Measurements from ENCODE around the gene TBXAS1.

Gene TBXAS1

DNA sequence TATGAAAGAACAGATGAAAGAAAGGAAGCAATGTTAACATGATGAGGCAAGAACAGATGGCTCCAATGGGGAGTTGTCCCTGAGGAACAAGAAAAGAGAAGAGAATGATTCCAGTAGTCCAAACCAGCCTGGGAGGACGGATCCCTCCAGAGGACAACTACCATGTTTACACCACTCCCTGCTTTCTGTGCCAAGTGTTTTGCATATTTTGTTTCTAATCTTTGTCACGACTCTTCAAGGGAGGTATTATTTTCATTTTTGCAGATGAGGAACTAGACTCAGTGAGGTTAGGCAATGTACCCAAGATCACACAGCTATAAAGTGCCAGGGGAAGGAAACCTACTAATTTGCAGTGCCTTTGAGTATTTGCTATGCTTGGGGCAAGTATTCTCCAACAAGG is 117.5 kb downstream of the TBXAS1 start:
- DNase-seq, result no peak

DNA sequence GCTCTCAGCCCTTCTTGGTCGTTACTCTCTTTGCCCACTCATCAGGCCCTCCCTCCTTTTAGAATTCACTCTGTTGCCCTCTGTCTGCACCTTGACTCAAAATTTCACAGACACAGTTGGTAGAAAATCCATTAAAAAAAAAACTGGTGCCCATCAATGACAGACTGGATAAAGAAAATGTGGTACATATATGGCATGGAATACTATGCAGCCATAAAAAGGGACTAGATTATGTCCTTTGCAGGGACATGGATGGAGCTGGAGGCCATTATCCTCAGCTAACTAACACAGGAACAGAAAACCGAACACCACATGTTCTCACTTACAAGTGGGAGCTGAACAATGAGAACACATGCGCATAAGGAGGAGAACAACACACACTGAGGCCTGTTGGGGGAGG is 118.0 kb downstream of the TBXAS1 start:
- DNase-seq, result no peak

DNA sequence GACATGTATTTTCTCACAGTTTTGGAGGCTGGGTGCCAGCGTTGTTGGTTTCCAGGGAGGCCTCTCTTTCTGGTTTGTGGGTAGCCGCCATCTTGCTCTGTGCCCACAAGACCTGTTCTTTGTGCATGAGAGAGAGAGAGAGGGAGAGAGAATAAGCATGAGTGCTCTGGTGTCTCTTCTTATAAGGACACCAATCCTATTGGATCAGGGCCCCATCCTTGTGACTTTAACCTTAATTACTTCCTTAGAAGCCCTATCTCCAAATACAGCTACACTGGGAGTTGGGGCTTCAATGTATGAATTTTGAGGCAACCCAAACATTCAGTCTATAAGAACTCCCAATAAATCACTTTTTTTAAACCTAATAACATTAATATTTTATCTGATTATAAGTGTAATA is 119.1 kb downstream of the TBXAS1 start:
- no peak for DNase-seq

DNA sequence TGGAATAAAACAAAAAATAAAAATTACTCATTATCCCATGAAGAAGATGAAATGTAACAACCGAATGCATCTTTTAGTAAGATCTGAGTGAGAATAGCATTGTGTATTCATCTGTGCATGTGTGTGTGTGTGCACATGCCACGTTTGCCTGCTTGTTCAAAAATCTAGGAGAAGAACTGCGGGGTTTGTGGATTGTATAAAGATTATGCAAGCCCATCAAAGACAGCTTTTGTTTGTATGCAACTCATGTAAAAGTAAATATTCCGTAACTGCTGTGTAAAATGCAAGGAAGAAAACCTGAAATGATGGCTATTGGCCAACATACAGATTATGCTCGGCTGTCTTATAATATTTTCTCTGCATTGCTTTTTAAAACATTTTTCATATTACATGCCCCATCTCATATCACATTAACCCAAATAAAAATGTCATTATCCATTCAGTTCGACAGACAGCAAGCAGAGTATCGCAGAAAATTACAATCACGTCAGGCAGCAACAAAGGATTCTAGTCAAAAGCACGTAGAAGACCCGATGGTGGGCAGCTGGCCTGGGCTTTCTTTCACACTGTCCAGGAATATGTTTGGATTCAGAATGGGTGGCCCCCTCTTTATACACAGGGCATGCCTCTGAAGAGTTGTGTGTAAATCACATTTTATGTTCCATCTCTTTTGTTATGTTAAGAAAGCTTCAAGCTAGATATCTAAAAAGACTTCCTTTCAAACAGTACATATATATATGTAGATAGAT is 119.7 kb downstream of the TBXAS1 start:
- DNase-seq, result no peak

DNA sequence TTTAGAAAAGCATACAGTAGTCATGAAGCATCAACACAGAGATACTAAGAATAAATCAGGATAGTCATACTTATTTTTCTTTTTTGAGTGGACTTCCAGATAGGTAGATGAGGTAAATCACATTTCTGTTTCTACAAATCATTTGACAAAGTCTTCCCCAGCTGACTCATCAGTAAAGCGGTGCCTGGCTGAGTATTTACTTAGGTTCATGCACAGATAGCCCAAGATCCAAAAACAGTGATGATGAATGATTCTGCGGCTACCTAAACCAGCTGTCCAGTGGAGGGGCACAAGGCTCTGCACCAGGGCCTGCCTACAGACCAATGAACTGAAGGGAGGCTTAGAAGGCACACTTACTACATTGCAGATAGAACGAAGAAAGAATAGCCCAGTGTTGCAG is 120.6 kb downstream of the TBXAS1 start:
- no peak for DNase-seq

DNA sequence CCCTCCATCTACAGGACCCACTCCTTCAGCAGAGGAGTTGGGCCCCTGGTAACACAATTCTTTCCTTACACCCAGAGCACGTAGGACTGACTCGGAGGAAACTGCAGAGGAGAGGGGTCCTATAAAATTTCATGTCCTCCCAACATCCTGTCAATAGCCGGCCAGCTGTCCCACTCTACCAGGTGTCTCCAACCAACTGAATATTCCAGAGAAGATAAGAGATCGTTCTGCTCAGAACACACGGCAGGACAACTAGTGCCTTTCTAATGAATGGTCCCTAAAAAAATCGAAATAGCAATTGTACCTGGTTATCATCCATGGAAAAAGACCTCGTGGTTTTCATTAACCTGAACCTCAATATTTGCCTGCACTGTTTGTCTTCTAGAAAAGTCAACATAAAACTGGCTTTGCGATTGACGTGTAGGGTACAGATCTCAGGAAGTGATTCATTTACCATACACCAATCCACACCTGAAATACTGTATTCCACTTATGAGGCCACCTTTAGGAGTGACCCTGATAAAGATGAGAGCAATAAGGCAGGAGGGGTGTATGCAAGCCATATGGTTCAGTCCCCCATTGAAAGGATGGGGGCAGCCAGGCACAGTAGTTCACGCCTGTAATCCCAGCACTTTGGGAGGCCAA is 121.9 kb downstream of the TBXAS1 start:
- DNase-seq, result no peak

DNA sequence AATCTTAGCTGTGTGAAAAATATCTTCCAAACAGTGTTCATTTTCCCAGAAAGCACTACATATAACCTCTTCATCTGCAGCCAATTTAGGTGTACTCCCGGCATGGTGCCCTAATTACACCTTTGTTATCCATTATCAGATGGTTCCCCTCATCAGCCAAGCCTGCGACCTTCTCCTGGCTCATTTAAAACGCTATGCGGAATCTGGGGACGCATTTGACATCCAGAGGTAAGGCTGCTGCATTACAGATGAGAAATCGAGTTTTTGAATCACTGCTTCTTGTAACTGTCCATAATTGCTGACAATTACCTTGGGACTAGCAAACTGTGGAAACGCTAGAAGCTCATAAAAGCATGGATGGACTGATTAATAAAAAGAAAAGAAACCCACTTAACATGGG is 124.2 kb downstream of the TBXAS1 start:
- no peak for DNase-seq

DNA sequence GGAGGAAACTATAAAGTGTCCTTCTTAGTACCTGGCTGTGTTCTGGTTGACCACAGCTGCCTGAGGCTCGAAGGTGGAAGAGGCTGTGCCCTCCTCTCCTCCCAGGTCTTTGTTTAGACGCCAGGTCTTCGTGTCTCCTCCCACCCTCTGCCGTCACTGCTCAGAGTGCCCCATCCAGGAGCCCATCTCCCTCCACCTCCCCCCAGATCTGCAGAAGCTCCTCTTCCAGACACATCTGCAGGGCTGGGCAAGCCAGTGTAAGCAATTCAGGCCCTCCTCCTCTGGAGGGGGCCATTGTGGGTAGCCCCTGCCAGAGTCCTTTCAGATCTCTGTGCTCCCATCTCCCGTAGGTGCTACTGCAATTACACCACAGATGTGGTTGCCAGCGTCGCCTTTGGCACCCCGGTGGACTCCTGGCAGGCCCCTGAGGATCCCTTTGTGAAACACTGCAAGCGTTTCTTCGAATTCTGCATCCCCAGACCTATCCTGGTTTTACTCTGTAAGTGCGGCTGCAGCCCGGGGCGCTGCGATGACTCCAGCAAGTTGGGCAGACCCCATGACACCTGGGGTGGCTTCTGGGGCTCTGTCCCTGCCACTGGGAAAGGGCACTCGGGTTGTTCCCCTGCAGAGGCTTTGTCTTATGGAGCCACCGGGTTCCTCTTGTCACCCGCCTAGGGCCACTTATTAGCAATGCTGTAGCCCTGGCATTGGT is 126.2 kb downstream of the TBXAS1 start:
- no peak for DNase-seq

DNA sequence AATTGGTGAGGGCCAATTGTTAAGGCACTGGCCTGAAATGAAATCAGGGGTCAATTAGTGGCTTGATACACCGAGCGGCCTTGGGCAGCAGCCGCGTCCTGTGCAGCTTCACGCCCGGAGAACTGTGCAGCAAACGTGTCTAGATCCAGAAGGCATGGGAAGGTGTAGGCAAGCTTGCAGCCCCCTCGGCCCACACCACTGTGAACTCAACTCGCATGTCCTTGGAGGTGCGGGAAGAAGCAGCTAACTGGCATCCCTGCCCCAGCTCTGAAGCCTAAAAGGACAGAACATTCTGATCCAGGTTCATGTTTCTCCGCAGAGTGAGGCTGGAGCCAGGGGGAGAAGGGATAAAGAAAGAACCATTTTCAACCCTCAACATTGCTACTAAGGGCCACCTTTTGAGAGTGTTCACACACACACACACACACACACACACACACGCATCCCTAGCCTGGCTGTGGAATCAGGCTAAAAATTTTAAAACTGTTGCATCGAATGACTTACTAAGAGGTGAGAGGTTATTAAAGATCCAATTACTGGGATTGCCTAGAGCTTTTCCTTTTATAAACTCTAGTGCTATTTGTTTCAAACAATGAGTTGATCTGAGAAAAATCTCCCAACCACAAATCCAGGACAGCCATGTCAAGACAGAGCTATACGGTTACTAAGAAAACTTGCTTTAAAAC is 129.7 kb downstream of the TBXAS1 start:
- no peak for DNase-seq

DNA sequence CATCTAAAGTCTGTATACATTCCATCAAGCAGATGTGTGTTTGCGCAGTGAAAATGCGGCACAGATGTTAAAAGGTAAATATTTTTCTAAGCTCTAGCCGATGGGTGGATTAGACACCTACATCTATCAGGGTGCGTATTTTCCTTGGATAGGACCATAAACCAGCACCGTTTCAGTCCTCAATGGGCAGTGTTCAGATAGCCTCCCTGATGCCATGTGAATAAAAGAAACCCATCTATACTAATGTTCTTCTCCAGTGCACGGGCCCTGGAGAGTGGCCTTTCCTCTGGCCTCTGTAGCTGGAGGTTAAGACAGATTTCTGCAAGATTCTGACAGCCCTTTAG is 130.2 kb downstream of the TBXAS1 start:
- no peak for DNase-seq

DNA sequence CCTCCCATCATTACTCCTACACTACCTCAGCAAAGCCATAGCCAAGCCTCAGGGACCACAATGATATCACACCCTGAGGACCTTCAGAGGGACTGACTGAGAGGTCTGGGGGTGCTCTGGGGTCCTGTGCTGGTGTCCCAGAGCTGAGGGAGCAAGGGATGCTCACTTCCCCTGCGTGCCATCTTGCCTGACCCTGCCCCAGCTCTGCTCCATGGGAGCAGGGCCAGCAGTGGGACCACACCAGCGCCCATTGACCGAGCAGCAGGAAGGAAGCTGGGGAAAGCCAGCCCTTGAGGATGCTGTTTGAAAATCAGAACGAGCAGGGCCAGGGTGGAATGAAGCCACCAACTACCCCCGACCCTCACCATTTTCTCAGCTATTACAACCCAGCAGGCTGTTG is 130.7 kb downstream of the TBXAS1 start:
- no peak for DNase-seq

DNA sequence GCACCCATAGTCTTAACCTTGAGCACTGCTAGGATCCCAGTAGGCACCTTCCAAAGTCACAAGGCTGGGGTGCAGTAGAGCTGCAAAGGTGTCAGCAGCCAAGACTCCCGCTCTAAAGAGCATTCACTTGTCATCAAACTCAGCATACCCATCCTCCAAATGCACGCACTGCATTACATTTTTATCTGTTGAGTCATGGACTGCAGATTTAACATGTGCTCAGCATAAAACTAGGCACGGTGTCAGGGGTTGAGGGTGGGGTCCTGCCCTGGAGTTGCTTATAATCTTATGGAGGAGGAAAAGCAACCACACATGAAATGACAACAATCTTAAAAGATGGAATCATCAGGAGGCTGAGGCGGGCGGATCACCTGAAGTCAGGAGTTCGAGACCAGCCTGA is 131.1 kb downstream of the TBXAS1 start:
- no peak for DNase-seq

DNA sequence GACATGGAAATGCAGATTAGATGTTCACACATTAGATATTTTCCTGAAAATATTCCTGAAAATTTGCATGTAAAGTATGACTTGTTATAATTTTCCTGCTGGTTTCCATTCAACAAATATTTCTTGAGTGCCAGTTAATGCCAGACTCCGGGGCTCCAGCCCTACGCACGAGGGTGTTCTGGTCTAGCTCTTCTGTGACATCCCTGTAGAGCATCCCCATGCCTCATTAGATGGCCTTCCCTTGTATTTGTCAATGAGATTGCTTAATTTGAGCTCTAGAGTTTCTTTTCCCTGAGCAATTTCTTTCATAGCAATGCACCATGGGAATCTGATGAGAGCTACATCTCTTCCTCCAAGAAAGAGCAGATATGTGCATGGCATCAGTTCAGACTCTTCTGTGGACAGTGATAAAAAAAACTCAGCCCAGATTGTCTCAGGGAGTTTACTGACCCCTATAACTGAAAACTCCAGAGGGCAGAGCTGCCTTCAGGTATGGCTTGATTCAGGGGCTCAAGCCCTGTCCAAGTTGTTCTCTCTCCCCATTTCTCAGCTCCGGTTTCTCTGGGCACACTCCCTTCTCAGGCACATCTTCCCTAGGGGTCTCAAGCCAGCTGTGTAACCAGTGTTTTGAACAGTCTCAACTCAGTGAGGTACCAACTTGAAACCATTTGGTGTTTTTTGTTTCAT is 137.0 kb downstream of the TBXAS1 start:
- DNase-seq, result no peak

DNA sequence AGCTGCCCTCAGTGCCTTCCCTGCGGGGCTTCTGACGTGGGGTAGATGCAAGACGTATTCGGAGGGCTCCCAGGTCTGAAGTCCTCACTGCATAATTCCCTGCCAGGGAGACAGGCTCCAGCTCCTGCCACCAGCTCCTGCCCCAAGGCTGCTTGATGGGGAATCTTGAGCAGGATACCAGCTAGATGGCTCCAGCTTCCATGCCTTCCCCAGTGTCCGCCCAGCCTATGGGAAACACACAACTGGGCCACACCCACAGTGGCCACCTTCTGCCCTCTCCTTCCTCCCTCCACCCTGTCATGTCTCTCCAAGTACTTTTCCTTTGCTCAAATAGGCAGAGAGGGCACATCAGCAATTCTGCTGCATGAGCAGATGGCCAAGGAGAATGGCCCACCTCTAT is 137.9 kb downstream of the TBXAS1 start:
- DNase-seq, result no peak

DNA sequence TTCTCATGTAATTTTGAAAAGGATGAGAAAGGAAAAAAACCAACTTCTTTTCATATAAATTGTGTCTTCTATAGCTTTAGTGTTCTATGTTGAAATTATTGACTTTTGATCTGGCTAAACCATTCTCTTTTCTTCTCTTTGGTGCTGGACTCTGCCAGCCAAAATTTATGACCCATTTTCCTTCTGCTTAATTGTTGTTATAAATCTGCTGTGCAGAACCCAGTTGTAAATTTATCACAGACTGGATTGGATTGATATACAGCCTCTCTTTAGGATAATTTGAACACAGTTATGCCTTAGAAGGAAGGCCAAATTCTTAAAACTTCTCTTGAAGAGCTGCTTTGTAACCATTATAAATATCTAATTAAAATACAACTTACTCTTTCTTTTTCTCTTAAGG is 139.9 kb downstream of the TBXAS1 start:
- DNase-seq, result no peak

DNA sequence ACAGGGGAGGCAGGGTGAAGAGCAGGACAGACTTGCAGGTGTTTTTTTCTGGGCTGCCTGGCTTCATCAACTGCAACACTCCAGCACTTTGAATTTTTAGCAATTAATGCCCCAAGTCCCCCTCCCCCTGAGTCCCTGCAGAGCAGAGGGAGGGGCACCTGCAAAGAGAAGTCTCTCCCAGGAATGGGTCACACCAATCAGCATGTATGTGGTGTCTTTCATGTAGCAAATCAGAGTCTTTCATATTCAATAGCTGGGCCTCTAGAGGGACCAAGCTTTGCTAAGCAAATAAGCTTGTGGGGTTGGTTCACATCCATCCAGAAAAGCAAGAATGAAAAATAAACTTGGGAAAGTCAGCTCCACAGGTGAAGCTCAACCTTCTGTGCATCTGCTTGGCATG is 143.0 kb downstream of the TBXAS1 start:
- no peak for DNase-seq

DNA sequence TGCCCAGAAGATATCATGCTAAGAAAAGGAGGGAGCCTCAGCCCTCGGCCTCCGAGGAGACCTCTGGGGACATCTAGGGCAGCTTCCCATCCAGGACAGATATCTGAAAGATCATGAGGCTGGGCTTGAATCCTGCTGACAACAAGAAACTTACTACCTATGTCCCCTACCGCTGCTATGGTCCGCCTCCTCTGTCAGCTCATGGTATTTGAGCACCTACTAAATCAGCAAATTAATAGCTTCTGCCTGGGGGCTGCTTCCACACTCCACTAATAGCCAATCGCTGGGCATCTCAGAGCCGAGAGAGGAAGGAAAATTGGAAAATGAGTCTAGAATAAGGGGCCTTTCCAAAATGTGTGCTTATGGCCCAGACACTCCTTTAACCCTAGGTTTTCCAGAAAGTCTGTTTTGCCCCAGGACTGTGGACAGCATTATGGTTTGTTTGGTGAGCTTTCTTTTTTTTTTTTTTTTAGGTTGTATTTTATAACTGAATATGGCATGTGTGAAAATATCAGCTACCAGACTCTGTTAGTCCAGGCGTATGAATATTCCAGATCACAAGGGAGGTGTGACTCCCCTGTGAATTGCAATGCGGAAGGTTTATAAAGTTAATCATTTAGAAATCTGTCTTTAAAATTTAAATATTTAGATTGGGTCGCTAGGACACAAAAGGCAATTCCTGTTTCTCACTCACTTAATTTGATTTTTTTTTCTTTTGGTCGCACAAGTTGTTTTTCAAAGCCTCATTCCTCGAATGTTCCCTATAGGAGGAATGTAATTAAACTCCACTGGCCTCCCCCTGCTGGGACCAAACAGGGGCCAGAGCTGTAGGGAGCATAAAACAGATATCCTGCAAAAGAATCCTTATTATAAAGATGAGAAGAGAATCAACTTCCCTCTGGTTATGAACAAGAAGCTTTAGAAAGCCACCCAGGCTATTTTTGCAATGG is 144.3 kb downstream of the TBXAS1 start:
- no peak for DNase-seq

DNA sequence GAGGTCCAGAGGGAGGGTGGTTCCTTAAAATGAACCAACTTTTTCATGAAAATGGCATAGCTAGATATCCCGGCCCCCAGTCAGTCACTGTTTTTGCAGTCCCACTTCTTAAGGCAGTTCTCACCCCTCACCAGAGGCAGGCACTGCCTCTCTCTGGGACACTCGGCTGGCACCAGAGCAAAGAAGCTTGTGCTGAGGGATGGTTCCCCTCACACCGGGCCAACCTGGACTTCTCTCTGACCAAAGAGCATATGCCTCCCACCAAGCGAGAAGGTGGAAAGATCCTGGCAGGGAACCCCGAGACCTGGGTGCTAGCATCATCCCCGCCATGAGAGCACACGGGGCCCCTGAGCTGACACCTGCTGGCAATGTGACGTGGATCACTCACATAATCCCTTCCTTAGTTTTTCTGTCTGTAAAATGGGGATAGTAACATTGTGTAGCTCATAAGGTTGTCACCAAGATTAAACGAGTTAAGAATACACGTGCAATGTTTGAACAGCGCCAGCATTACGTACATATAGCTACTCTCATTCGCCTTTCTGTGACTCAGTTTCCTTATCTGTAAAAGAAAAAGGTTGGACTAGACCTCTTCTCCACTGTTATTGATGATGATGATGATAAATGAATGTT is 145.2 kb downstream of the TBXAS1 start:
- no peak for DNase-seq

DNA sequence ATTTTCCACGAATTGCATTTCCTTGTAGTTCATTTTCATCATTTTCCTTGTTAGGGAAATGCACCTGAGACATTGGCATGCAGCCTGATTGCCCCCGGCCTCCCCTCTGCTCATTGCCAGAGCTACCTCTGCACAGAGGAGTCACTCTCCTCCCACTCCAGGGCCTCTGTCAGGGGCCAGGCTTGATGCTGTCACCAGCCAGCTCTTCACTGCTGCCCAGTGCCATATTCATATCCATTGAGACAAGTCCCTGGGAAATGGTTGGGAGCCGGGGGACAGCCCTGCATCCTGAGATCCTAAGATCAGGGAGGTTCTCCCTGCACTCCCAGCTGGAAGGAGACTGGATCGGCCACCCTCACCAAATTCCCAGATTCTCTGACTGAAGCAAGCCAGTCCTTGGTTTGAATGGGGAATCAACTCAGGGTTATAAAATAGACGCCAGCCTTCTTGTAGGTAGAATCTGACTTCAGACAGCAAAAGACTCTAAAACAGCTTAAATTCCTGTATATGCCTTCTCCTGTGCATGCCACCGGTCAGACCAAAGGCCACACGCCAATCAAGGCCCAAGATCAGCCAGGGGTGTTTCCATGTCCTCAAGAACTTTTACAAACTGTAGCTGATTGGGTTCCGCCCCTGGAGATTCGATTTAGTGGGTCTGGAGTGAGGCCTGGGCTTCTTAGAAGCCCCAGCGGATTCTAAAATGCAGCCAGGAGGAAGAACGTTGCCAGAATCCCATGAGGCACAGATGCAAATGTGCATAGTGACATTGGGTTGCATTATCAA is 147.2 kb downstream of the TBXAS1 start:
- no peak for DNase-seq
